ENCODE data around the gene WDR27.

The WDR27 gene

GRCh38 chr6:169648617-169649016 lies 53.2 kb downstream of the WDR27 start:
- Histone ChIP-seq H3K36me3 (ENCODE audit: control insufficient read depth in 1 of 2, insufficient read depth in 2 of 2, low read depth in 1 of 2, low read length in 2 of 2) (peaks cover 23 to 26% of the 10 kb centered on the region in 2 experiments), H4K91ac (ENCODE audit: low read length) (no peak overlapping the region), H3K4ac (ENCODE audit: low read depth in 1 of 2, low read length in 2 of 2) (no peak overlapping the region), H2BK15ac (ENCODE audit: low read depth, poor library complexity, severe bottlenecking) (no peak overlapping the region), H3K9ac (ENCODE audit: low read length) (no peak overlapping the region), H3K79me1 (replicated peaks; ENCODE audit: low read length, poor library complexity, severe bottlenecking) (no peaks in the 10 kb centered on the region), H3K27me3 (ENCODE audit: control insufficient read depth in 1 of 2, insufficient read depth in 1 of 2, low read length in 2 of 2) (no peaks in the 10 kb centered on the region), H3K27ac (ENCODE audit: low read length, poor library complexity, severe bottlenecking) (no peak overlapping the region), H3K14ac (ENCODE audit: low read length in 2 of 2) (no peak overlapping the region), H2AFZ (ENCODE audit: low read depth, low read length) (no peak overlapping the region), H2AK5ac (ENCODE audit: low read length, severe bottlenecking) (no peak overlapping the region), H2BK12ac (ENCODE audit: low read length in 2 of 2) (no peak overlapping the region), H3K4me3 (ENCODE audit: insufficient read depth in 1 of 2, low read depth in 1 of 2, low read length in 2 of 2) (no peak overlapping the region), H3K4me1 (ENCODE audit: control insufficient read depth, insufficient read depth, low read depth, low read length) (no peaks in the 10 kb centered on the region), H4K8ac (ENCODE audit: low read length) (no peak overlapping the region), H3K18ac (ENCODE audit: low read depth in 1 of 2, low read length in 2 of 2) (no peak overlapping the region), H3K9me3 (ENCODE audit: control insufficient read depth, low read length) (no peaks in the 10 kb centered on the region), H2BK120ac (ENCODE audit: low read depth, low read length) (no peak overlapping the region), H3K23ac (ENCODE audit: low read length in 2 of 2) (no peak overlapping the region), H2BK5ac (ENCODE audit: low read depth, low read length, poor library complexity, severe bottlenecking) (no peak overlapping the region), H3K4me2 (ENCODE audit: low read length, poor library complexity, severe bottlenecking) (no peak overlapping the region)
- no peak for DNase-seq
- 96% methylated on average over 6 of the region's 9 CpGs for WGBS

DNA sequence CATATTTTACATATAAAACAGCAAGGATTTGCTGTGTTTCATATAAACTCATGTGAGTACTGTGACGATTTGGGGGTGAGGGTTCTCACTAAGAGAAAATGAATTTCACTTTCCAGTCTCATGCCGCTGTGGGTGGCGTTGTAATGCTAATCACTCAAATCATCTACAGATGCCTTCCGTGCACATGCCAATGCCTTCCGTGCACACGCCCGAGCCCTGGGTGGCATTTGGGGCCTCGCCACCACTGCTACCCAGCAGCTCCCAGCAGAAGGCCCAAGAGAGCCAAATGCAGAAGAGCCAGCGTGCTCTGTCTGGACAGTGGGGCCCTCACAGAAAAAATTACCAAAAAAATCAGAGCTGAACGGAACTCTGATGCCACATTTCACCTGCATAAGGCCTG lies 53.7 kb downstream of the WDR27 start:
- H3K27me3 ChIP-seq (ENCODE audit: control insufficient read depth in 1 of 2, insufficient read depth in 1 of 2, low read length in 2 of 2), result no peaks in the 10 kb centered on the region
- no peaks in the 10 kb centered on the region for H3K4me1 ChIP-seq (ENCODE audit: control insufficient read depth, insufficient read depth, low read depth, low read length)
- H4K8ac ChIP-seq (ENCODE audit: low read length), result no peak overlapping the region
- no peak overlapping the region for H2AK5ac ChIP-seq (ENCODE audit: low read length, severe bottlenecking)
- no peak overlapping the region for H3K9ac ChIP-seq (ENCODE audit: low read length)
- H3K14ac ChIP-seq (ENCODE audit: low read length in 2 of 2), result no peak overlapping the region
- H2AFZ ChIP-seq (ENCODE audit: low read depth, low read length), result no peak overlapping the region
- H3K4me3 ChIP-seq (ENCODE audit: insufficient read depth in 1 of 2, low read depth in 1 of 2, low read length in 2 of 2), result no peak overlapping the region
- whole genome bisulfite sequencing, result 97% methylated on average over 10 of the region's 10 CpGs
- no peak overlapping the region for H2BK120ac ChIP-seq (ENCODE audit: low read depth, low read length)
- no peak overlapping the region for H4K91ac ChIP-seq (ENCODE audit: low read length)
- no peak overlapping the region for H3K18ac ChIP-seq (ENCODE audit: low read depth in 1 of 2, low read length in 2 of 2)
- no peak for DNase-seq
- H2BK12ac ChIP-seq (ENCODE audit: low read length in 2 of 2), result no peak overlapping the region
- H2BK5ac ChIP-seq (ENCODE audit: low read depth, low read length, poor library complexity, severe bottlenecking), result no peak overlapping the region
- H3K4me2 ChIP-seq (ENCODE audit: low read length, poor library complexity, severe bottlenecking), result no peak overlapping the region
- no peaks in the 10 kb centered on the region for H3K9me3 ChIP-seq (ENCODE audit: control insufficient read depth, low read length)
- no peak overlapping the region for H3K23ac ChIP-seq (ENCODE audit: low read length in 2 of 2)
- H3K36me3 ChIP-seq (ENCODE audit: control insufficient read depth in 1 of 2, insufficient read depth in 2 of 2, low read depth in 1 of 2, low read length in 2 of 2), result peaks cover 22 to 26% of the 10 kb centered on the region in 2 experiments
- H3K27ac ChIP-seq (ENCODE audit: low read length, poor library complexity, severe bottlenecking), result no peak overlapping the region
- no peak overlapping the region for H3K4ac ChIP-seq (ENCODE audit: low read depth in 1 of 2, low read length in 2 of 2)
- no peaks in the 10 kb centered on the region for H3K79me1 ChIP-seq (replicated peaks; ENCODE audit: low read length, poor library complexity, severe bottlenecking)
- H2BK15ac ChIP-seq (ENCODE audit: low read depth, poor library complexity, severe bottlenecking), result no peak overlapping the region

GRCh38 chr6:169647637-169648036 lies 54.2 kb downstream of the WDR27 start:
- H4K8ac ChIP-seq (ENCODE audit: low read length), result no peak overlapping the region
- H3K4ac ChIP-seq (ENCODE audit: low read depth in 1 of 2, low read length in 2 of 2), result no peak overlapping the region
- no peak overlapping the region for H2AK5ac ChIP-seq (ENCODE audit: low read length, severe bottlenecking)
- no peak overlapping the region for H3K14ac ChIP-seq (ENCODE audit: low read length in 2 of 2)
- H3K27ac ChIP-seq (ENCODE audit: low read length, poor library complexity, severe bottlenecking), result no peak overlapping the region
- H2BK5ac ChIP-seq (ENCODE audit: low read depth, low read length, poor library complexity, severe bottlenecking), result no peak overlapping the region
- no peaks in the 10 kb centered on the region for H3K27me3 ChIP-seq (ENCODE audit: control insufficient read depth in 1 of 2, insufficient read depth in 1 of 2, low read length in 2 of 2)
- H3K4me1 ChIP-seq (ENCODE audit: control insufficient read depth, insufficient read depth, low read depth, low read length), result no peaks in the 10 kb centered on the region
- no peak overlapping the region for H2AFZ ChIP-seq (ENCODE audit: low read depth, low read length)
- DNase-seq, result no peak
- no peak overlapping the region for H3K4me2 ChIP-seq (ENCODE audit: low read length, poor library complexity, severe bottlenecking)
- H4K91ac ChIP-seq (ENCODE audit: low read length), result no peak overlapping the region
- no peak overlapping the region for H3K18ac ChIP-seq (ENCODE audit: low read depth in 1 of 2, low read length in 2 of 2)
- no peak overlapping the region for H2BK120ac ChIP-seq (ENCODE audit: low read depth, low read length)
- H3K36me3 ChIP-seq (ENCODE audit: control insufficient read depth in 1 of 2, insufficient read depth in 2 of 2, low read depth in 1 of 2, low read length in 2 of 2), result peaks cover 21 to 26% of the 10 kb centered on the region in 2 experiments
- no peak overlapping the region for H3K9ac ChIP-seq (ENCODE audit: low read length)
- no peak overlapping the region for H2BK12ac ChIP-seq (ENCODE audit: low read length in 2 of 2)
- no peak overlapping the region for H3K23ac ChIP-seq (ENCODE audit: low read length in 2 of 2)
- WGBS, result 96% methylated on average over 9 of the region's 13 CpGs
- no peak overlapping the region for H3K4me3 ChIP-seq (ENCODE audit: insufficient read depth in 1 of 2, low read depth in 1 of 2, low read length in 2 of 2)
- H2BK15ac ChIP-seq (ENCODE audit: low read depth, poor library complexity, severe bottlenecking), result no peak overlapping the region
- no peaks in the 10 kb centered on the region for H3K79me1 ChIP-seq (replicated peaks; ENCODE audit: low read length, poor library complexity, severe bottlenecking)
- H3K9me3 ChIP-seq (ENCODE audit: control insufficient read depth, low read length), result no peaks in the 10 kb centered on the region

GRCh38 chr6:169646906-169647567 lies 54.8 kb downstream of the WDR27 start:
- no peak overlapping the region for H2BK15ac ChIP-seq (ENCODE audit: low read depth, poor library complexity, severe bottlenecking)
- no peak overlapping the region for H3K14ac ChIP-seq (ENCODE audit: low read length in 2 of 2)
- no peak overlapping the region for H3K27ac ChIP-seq (ENCODE audit: low read length, poor library complexity, severe bottlenecking)
- H3K4me2 ChIP-seq (ENCODE audit: low read length, poor library complexity, severe bottlenecking), result no peak overlapping the region
- no peak overlapping the region for H3K4ac ChIP-seq (ENCODE audit: low read depth in 1 of 2, low read length in 2 of 2)
- no peak for DNase-seq
- H2BK120ac ChIP-seq (ENCODE audit: low read depth, low read length), result no peak overlapping the region
- no peak overlapping the region for H4K91ac ChIP-seq (ENCODE audit: low read length)
- WGBS, result 91% methylated on average over 19 of the region's 19 CpGs
- no peaks in the 10 kb centered on the region for H3K79me1 ChIP-seq (replicated peaks; ENCODE audit: low read length, poor library complexity, severe bottlenecking)
- no peak overlapping the region for H3K23ac ChIP-seq (ENCODE audit: low read length in 2 of 2)
- peaks cover 24 to 26% of the 10 kb centered on the region in 2 experiments for H3K36me3 ChIP-seq (ENCODE audit: control insufficient read depth in 1 of 2, insufficient read depth in 2 of 2, low read depth in 1 of 2, low read length in 2 of 2)
- no peak overlapping the region for H3K18ac ChIP-seq (ENCODE audit: low read depth in 1 of 2, low read length in 2 of 2)
- no peak overlapping the region for H2BK12ac ChIP-seq (ENCODE audit: low read length in 2 of 2)
- H3K27me3 ChIP-seq (ENCODE audit: control insufficient read depth in 1 of 2, insufficient read depth in 1 of 2, low read length in 2 of 2), result no peaks in the 10 kb centered on the region
- H2AFZ ChIP-seq (ENCODE audit: low read depth, low read length), result no peak overlapping the region
- H3K4me3 ChIP-seq (ENCODE audit: insufficient read depth in 1 of 2, low read depth in 1 of 2, low read length in 2 of 2), result no peak overlapping the region
- H2AK5ac ChIP-seq (ENCODE audit: low read length, severe bottlenecking), result no peak overlapping the region
- no peak overlapping the region for H3K9ac ChIP-seq (ENCODE audit: low read length)
- H3K9me3 ChIP-seq (ENCODE audit: control insufficient read depth, low read length), result no peaks in the 10 kb centered on the region
- no peak overlapping the region for H4K8ac ChIP-seq (ENCODE audit: low read length)
- no peak overlapping the region for H2BK5ac ChIP-seq (ENCODE audit: low read depth, low read length, poor library complexity, severe bottlenecking)
- H3K4me1 ChIP-seq (ENCODE audit: control insufficient read depth, insufficient read depth, low read depth, low read length), result no peaks in the 10 kb centered on the region
